ENCODE measurements around the gene NF2. TPM values are rescaled to one million over a fixed set of nuclear protein-coding genes. Genes with fewer than 3 reads are reported as not detected.
"Not testable (repeated sequence)": the region's sequence is repeated elsewhere in the genome, so short reads cannot be mapped to it uniquely, and the experiment has no call there.

NF2 gene
- total and polyA plus RNA-seq, 2 experiments from 2014 or later, result 62.9 to 111 TPM

DNA sequence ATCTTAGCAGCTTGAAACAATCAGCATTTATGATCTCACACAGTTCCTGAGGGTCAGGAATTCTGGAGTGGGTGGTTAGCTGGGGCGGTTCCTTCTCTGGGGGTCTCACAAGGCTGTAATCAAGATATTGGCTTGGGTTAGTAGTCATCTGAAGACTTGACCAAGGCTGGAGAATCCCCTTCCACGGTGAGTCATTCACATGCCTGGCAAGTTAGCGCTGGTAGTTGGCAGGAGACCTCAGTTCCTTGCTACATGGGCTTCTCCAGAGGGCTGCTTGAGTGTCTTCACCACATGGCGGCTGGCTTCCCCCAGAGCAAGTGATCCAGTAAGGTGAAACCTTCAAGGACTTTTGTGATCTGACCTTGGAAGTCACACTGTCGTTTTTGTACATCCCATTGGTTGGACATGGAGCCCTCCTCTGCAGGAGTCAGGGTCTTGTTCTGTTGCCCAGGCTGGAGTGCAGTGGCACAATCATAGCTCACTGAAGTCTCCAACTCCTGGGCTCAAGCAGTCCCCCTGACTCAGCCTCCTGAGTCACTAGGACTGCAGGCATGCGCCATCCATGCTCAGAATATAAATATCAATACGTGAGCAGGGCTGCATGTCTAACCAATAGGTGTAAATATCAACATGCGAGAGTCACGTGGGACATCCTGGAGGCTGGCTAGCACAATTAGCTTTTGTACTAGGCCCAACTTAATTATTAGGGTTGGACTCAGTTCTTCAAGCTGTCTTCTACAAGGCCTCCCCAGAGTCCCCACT is 15.3 kb upstream of the NF2 start:
- no peaks in the 10 kb centered on the region for H3K36me3 ChIP-seq (ENCODE audit: low read depth)
- in situ Hi-C loops (cut with MboI), result no loop called here
- no peaks in the 10 kb centered on the region for H4K20me1 ChIP-seq (ENCODE audit: insufficient read depth)
- H3K9me2 ChIP-seq (ENCODE audit: insufficient read depth), result no peaks in the 10 kb centered on the region
- WGBS, 2 experiments (ENCODE audit: low coverage in 1 of 2, low lambda C conversion rate in 2 of 2, missing lambda C conversion rate in 2 of 2), result 8 to 12% methylated on average over 9 of the region's 9 CpGs
- no peaks in the 10 kb centered on the region for H3K27me3 ChIP-seq (replicated peaks; ENCODE audit: insufficient read depth)
- peaks cover 9% of the 10 kb centered on the region; the same call in 1 of the 2 replicates for H3K4me1 ChIP-seq (ENCODE audit: insufficient read depth)
- peak overlapping the region; percentile 68 for H3K27ac ChIP-seq
- 0 out of 2 replicates have a peak overlapping the region, but pooled peaks have one; percentile 22 for H3K4me3 ChIP-seq
- peak overlapping the region; percentile 45 for H3K4me2 ChIP-seq (ENCODE audit: unreplicated experiment)
- no peak overlapping the region for H3K9ac ChIP-seq
- 0 out of 2 replicates have a peak overlapping the region, but pooled peaks have one; percentile 20 for H2AFZ ChIP-seq
- H3K79me2 ChIP-seq (ENCODE audit: insufficient read depth), result no peaks in the 10 kb centered on the region
- TF ChIP-seq EZH2phosphoT487 (IDR thresholded peaks at IDR 0.05; ENCODE audit: insufficient read depth, low read depth) (no peak), EZH2 (IDR thresholded peaks at IDR 0.05; ENCODE audit: insufficient read depth, poor library complexity, severe bottlenecking) (no peak)
- peaks cover 28% of the 10 kb centered on the region for H3F3A ChIP-seq (ENCODE audit: insufficient read depth)
- no peaks in the 10 kb centered on the region for H3K9me3 ChIP-seq (ENCODE audit: low read depth)
- DNase-seq, result peak; percentile 95

DNA sequence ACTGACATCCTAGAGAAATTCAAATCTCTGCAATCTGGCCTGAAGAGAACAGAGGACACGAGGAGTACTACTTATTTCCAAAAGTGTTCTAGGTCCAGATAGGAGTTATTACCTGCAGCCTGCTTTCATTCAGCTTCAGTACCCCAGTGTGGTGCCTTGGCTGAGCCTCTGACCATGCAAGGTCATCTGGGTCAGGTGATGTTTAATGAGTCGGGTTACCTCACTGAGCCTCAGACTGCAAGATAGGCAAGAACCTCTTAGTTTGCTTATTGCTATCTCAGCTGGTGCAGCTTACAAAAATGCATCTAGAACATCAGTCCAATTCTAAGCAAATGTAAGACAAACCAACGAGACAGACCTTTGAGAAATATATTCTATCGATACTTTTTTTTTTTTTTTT is 9.5 kb upstream of the NF2 start:
- Histone ChIP-seq H2AFZ (no peak overlapping the region), H3K36me3 (ENCODE audit: low read depth) (no peaks in the 10 kb centered on the region), H3K27ac (no peak overlapping the region), H3K9ac (no peak overlapping the region), H3K79me2 (ENCODE audit: insufficient read depth) (no peaks in the 10 kb centered on the region), H4K20me1 (ENCODE audit: insufficient read depth) (no peaks in the 10 kb centered on the region), H3K4me3 (no peak overlapping the region), H3K4me1 (ENCODE audit: insufficient read depth) (no peaks in the 10 kb centered on the region), H3K9me3 (ENCODE audit: low read depth) (no peaks in the 10 kb centered on the region), H3F3A (ENCODE audit: insufficient read depth) (peaks cover 2% of the 10 kb centered on the region; the same call in 1 of the 2 replicates), H3K9me2 (ENCODE audit: insufficient read depth) (no peaks in the 10 kb centered on the region), H3K4me2 (ENCODE audit: unreplicated experiment) (no peak overlapping the region), H3K27me3 (replicated peaks; ENCODE audit: insufficient read depth) (no peaks in the 10 kb centered on the region)
- WGBS, 2 experiments (ENCODE audit: low coverage in 1 of 2, low lambda C conversion rate in 2 of 2, missing lambda C conversion rate in 2 of 2), result 75 to 76% methylated on average over 4 of the region's 4 CpGs
- no peak for DNase-seq
- in situ Hi-C loops (cut with MboI), result no loop called here
- TF ChIP-seq EZH2 (IDR thresholded peaks at IDR 0.05; ENCODE audit: insufficient read depth, poor library complexity, severe bottlenecking), result no peak
- TF ChIP-seq EZH2phosphoT487 (IDR thresholded peaks at IDR 0.05; ENCODE audit: insufficient read depth, low read depth), result no peak

DNA sequence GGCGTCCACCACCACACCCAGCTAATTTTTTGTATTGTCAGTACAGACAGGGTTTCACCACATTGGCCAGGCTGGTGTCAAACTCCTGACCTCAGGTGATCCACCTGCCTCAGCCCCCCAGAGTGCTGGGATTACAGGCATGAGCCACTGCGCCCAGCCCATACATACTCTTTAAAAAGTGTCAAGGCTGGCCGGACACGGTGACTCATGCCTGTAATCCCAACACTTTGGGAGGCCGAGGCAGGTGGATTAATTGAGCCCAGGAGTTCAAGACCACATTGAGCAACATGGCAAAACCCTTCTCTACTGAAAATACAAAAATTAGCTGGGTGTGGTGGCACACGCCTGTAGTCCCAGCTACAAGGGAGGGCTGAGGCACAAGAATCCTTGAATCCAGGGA is 9.0 kb upstream of the NF2 start:
- H3K9ac ChIP-seq; H3K4me1 ChIP-seq (ENCODE audit: insufficient read depth); DNase-seq; H3K36me3 ChIP-seq (ENCODE audit: low read depth); H3K27ac ChIP-seq; in situ Hi-C loops (cut with MboI); H3K4me3 ChIP-seq; H3K79me2 ChIP-seq (ENCODE audit: insufficient read depth); H4K20me1 ChIP-seq (ENCODE audit: insufficient read depth); H3K27me3 ChIP-seq (replicated peaks; ENCODE audit: insufficient read depth); H3K9me3 ChIP-seq (ENCODE audit: low read depth); H3K4me2 ChIP-seq (ENCODE audit: unreplicated experiment); H3F3A ChIP-seq (ENCODE audit: insufficient read depth); H2AFZ ChIP-seq; H3K9me2 ChIP-seq (ENCODE audit: insufficient read depth): not testable (repeated sequence)
- WGBS, 2 experiments (ENCODE audit: low coverage in 1 of 2, low lambda C conversion rate in 2 of 2, missing lambda C conversion rate in 2 of 2), result 90 to 96% methylated on average over 6 of the region's 6 CpGs

DNA sequence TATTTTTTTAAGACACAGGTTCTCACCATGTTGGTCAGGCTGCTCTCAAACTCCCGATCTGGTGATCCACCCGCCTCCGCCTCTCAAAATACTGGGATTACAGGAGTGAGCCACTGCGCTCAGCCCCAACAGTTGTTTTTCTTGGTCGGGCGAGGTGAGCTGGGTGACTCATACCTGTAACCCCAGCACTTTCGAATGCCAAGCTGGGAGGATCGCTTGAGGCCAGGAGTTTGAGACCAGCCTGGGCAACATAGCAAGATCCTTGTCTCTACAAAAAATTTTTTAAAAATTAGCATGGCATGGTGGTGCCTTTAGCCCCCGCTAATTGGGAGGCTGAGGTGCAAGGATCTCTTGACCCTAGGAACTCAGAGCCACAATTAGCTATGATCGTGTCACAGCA is 7.0 kb upstream of the NF2 start:
- Histone ChIP-seq H3K4me2 (ENCODE audit: unreplicated experiment) (no peak overlapping the region), H3K79me2 (ENCODE audit: insufficient read depth) (no peaks in the 10 kb centered on the region), H3K36me3 (ENCODE audit: low read depth) (no peaks in the 10 kb centered on the region), H3K27me3 (replicated peaks; ENCODE audit: insufficient read depth) (no peaks in the 10 kb centered on the region), H3F3A (ENCODE audit: insufficient read depth) (no peaks in the 10 kb centered on the region), H3K27ac (no peak overlapping the region), H2AFZ (no peak overlapping the region), H3K9me2 (ENCODE audit: insufficient read depth) (no peaks in the 10 kb centered on the region), H3K4me1 (ENCODE audit: insufficient read depth) (no peaks in the 10 kb centered on the region), H4K20me1 (ENCODE audit: insufficient read depth) (no peaks in the 10 kb centered on the region), H3K9me3 (ENCODE audit: low read depth) (no peaks in the 10 kb centered on the region), H3K9ac (no peak overlapping the region), H3K4me3 (no peak overlapping the region)
- in situ Hi-C loops (cut with MboI), result no loop called here
- 80 to 84% methylated on average over 10 of the region's 10 CpGs for WGBS, 2 experiments (ENCODE audit: low coverage in 1 of 2, low lambda C conversion rate in 2 of 2, missing lambda C conversion rate in 2 of 2)
- no peak for DNase-seq
- TF ChIP-seq EZH2phosphoT487 (IDR thresholded peaks at IDR 0.05; ENCODE audit: insufficient read depth, low read depth) (no peak), EZH2 (IDR thresholded peaks at IDR 0.05; ENCODE audit: insufficient read depth, poor library complexity, severe bottlenecking) (no peak)

DNA sequence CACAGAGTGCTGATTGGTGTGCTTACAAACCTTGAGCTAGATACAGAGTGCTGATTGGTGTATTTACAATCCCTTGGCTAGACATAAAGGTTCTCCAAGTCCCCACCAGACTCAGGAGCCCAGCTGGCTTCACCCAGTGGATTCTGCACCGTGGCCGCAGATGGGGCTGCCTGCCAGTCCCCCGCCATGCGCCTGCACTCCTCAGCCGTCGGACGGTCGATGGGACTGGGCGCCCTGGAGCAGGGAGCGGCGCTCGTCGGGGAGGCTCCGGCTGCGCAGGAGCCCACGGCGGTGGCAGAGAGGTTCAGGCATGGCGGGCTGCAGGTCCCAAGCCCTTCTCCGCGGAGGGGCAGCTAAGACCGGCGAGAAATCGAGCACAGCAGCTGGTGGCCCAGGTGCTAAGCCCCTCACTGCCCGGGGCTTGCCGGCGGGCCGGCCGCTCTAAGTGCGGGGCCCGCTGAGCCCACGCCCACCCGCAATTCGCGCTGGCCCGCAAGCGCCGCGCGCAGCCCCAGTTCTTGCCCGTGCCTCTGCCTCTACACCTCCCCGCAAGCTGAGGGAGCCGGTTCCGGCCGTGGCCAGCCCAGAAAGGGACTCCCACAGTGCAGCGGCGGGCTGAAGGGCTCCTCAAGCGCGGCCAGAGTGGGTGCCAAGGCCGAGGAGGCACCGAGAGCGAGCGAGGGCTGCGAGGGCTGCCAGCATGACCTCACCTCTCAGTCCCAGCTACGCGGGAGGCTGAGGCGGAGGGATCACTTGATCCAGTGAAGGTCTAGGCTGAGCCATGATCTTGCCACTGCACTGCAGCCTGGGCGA is 5.4 kb upstream of the NF2 start:
- H3K9ac ChIP-seq; H2AFZ ChIP-seq; H3K9me2 ChIP-seq (ENCODE audit: insufficient read depth); H3K27me3 ChIP-seq (replicated peaks; ENCODE audit: insufficient read depth); H3F3A ChIP-seq (ENCODE audit: insufficient read depth); H3K79me2 ChIP-seq (ENCODE audit: insufficient read depth); H3K27ac ChIP-seq; H4K20me1 ChIP-seq (ENCODE audit: insufficient read depth); DNase-seq; H3K4me1 ChIP-seq (ENCODE audit: insufficient read depth); in situ Hi-C loops (cut with MboI); H3K4me2 ChIP-seq (ENCODE audit: unreplicated experiment); H3K4me3 ChIP-seq; H3K9me3 ChIP-seq (ENCODE audit: low read depth); H3K36me3 ChIP-seq (ENCODE audit: low read depth): not testable (repeated sequence)
- 85 to 86% methylated on average over 36 to 54 of the region's 57 CpGs for WGBS, 2 experiments (ENCODE audit: low coverage in 1 of 2, low lambda C conversion rate in 2 of 2, missing lambda C conversion rate in 2 of 2)
